IMR-90 (cell line): Measurements from ENCODE around the gene GPI. TPM values are rescaled to one million over a fixed set of nuclear protein-coding genes. Genes with fewer than 3 reads are reported as not detected.
A peak's percentile ranks its signal among the peaks of the same experiment; 100 is the strongest.

Experiments
- ATAC-seq: fragments of 200-7000 bp; cut with Tn5 transposase; 2 replicates; pipeline ENCODE4 v1.9.1; 2020; ENCODE audit warnings: low read depth, mild to moderate bottlenecking, moderate library complexity
- BruUV-seq: library from RNA; stranded (reverse); fragments of 400-500 nt; replicated peaks from 2 replicates; lab custom pipeline; 2021; lab: Mats Ljungman, UMichigan
- CTCF ChIA-PET: fragments of 300-600 bp; formaldehyde crosslinking; extraction: SDS; loops from one replicate; lab custom pipeline; 2021; ENCODE audit warnings: antibody characterized with exemption; lab: Yijun Ruan, JAX
- POLR2A ChIA-PET: fragments of 300-600 bp; sonication (Branson Sonifier 250); formaldehyde crosslinking; loops from one replicate; lab custom pipeline; 2022; ENCODE audit warnings: antibody characterized with exemption; ENCODE audit not compliant: unreplicated experiment; lab: Charles Lee
- DNase-seq: peaks from one replicate; pipeline ENCODE4 v3.0.0; 2013
- H2AFZ ChIP-seq: replicated peaks from 2 replicates; pipeline ENCODE3; 2013; ENCODE audit warnings: low read length, mild to moderate bottlenecking; ENCODE audit not compliant: poor library complexity
- H2AK5ac ChIP-seq: 2 replicates; pipeline ENCODE4 v1.6.1; 2013; ENCODE audit warnings: low read depth, low read length, inconsistent platforms
- H2AK9ac ChIP-seq: replicated peaks from 2 replicates; pipeline ENCODE3; 2013; ENCODE audit warnings: mild to moderate bottlenecking, low read depth, low read length, moderate library complexity; ENCODE audit not compliant: poor library complexity
- H2BK120ac ChIP-seq: 2 replicates; pipeline ENCODE4 v1.6.1; 2013; ENCODE audit warnings: low read depth, low read length, inconsistent platforms
- H2BK15ac ChIP-seq: 3 replicates; pipeline ENCODE4 v1.6.1; 2013; ENCODE audit warnings: low read depth, low read length, inconsistent platforms
- H2BK20ac ChIP-seq: 2 replicates; pipeline ENCODE4 v1.6.1; 2013; ENCODE audit warnings: low read depth, mild to moderate bottlenecking, inconsistent platforms, low read length, moderate library complexity
- H2BK5ac ChIP-seq: 2 replicates; pipeline ENCODE4 v1.6.1; 2013; ENCODE audit warnings: mild to moderate bottlenecking, low read depth, low read length, inconsistent platforms; ENCODE audit not compliant: poor library complexity, severe bottlenecking
- H3K14ac ChIP-seq: replicated peaks from 2 replicates; pipeline ENCODE4 v1.6.1; 2013; ENCODE audit warnings: low read depth, low read length, inconsistent platforms
- H3K18ac ChIP-seq: 2 replicates; pipeline ENCODE4 v1.6.1; 2013; ENCODE audit warnings: low read depth, low read length, control low read depth
- H3K23ac ChIP-seq: 2 replicates; pipeline ENCODE4 v1.6.1; 2013; ENCODE audit warnings: low read depth, low read length, inconsistent platforms
- H3K27ac ChIP-seq: 2 replicates; pipeline ENCODE4 v1.5.1; 2013; ENCODE audit warnings: mild to moderate bottlenecking, control low read depth, low read length; ENCODE audit not compliant: insufficient read depth
- H3K27me3 ChIP-seq: 2 replicates; pipeline ENCODE4 v1.6.1; 2013; ENCODE audit warnings: low read length; ENCODE audit not compliant: control insufficient read depth, insufficient read depth
- H3K36me3 ChIP-seq: 2 replicates; pipeline ENCODE4 v1.6.1; 2013; ENCODE audit warnings: low read length, mixed read lengths; ENCODE audit not compliant: control insufficient read depth, insufficient read depth
- H3K4ac ChIP-seq: 2 replicates; pipeline ENCODE4 v1.6.1; 2013; ENCODE audit warnings: low read depth, low read length, inconsistent platforms
- H3K4me1 ChIP-seq: 2 replicates; pipeline ENCODE4 v1.6.1; 2013; ENCODE audit warnings: low read length, mixed read lengths; ENCODE audit not compliant: control insufficient read depth, insufficient read depth
- H3K4me2 ChIP-seq: 2 replicates; pipeline ENCODE4 v1.6.1; 2013; ENCODE audit warnings: low read depth, mild to moderate bottlenecking, control low read depth, low read length, moderate library complexity
- H3K4me3 ChIP-seq: 2 replicates; pipeline ENCODE4 v1.5.1; 2013; ENCODE audit warnings: low read depth, mild to moderate bottlenecking, control low read depth, low read length, moderate library complexity; ENCODE audit not compliant: insufficient read depth
- H3K56ac ChIP-seq: 2 replicates; pipeline ENCODE4 v1.6.1; 2013; ENCODE audit warnings: low read length, inconsistent platforms; ENCODE audit not compliant: insufficient read depth; ENCODE audit errors: extremely low read depth
- H3K79me1 ChIP-seq, 2 experiments: 2 replicates each; pipeline ENCODE4 v1.6.1; 2013; ENCODE audit warnings: low read length in 2 of 2, inconsistent platforms in 1 of 2, low read depth in 1 of 2
- H3K9ac ChIP-seq: 2 replicates; pipeline ENCODE4 v1.6.1; 2013; ENCODE audit warnings: low read depth, low read length, control low read depth
- H3K9me1 ChIP-seq: 2 replicates; pipeline ENCODE4 v1.6.1; 2013; ENCODE audit warnings: low read length, inconsistent platforms; ENCODE audit not compliant: insufficient read depth
- H3K9me3 ChIP-seq: 2 replicates; pipeline ENCODE4 v1.6.1; 2013; ENCODE audit warnings: low read length; ENCODE audit not compliant: control insufficient read depth, insufficient read depth
- H4K20me1 ChIP-seq: 2 replicates; pipeline ENCODE4 v1.6.1; 2013; ENCODE audit warnings: low read length, inconsistent platforms; ENCODE audit not compliant: insufficient read depth
- H4K5ac ChIP-seq: 2 replicates; pipeline ENCODE4 v1.6.1; 2013; ENCODE audit warnings: mild to moderate bottlenecking, low read depth, low read length, control low read depth
- H4K8ac ChIP-seq, 2 experiments: 2 replicates each; pipeline ENCODE4 v1.6.1; 2013; ENCODE audit warnings: low read depth in 2 of 2, low read length in 2 of 2, control low read depth in 1 of 2, inconsistent platforms in 1 of 2
- H4K91ac ChIP-seq: 2 replicates; pipeline ENCODE4 v1.6.1; 2013; ENCODE audit warnings: low read depth, low read length, inconsistent platforms; ENCODE audit not compliant: insufficient read depth
- CEBPB ChIP-seq: IDR thresholded peaks from 2 replicates; pipeline ENCODE4 v1.6.1; 2012; ENCODE audit warnings: low read depth, low read length, improper control_type of control experiment
- CTCF ChIP-seq: conservative IDR thresholded peaks from 2 replicates; pipeline ENCODE4 v1.5.1; 2012; ENCODE audit warnings: mild to moderate bottlenecking, low read depth, low read length, improper control_type of control experiment
- NFE2L2 ChIP-seq: fragments of 150-350 bp; IDR thresholded peaks from 2 replicates; pipeline ENCODE4 v1.6.1; 2016; ENCODE audit warnings: low read depth, mild to moderate bottlenecking, low read length
- WGBS, 2 experiments: methylation state at CpG; one replicate each; pipeline versions ENCODE4 v1.1.5 to v1.1.7; 2013; ENCODE audit warnings: missing lambda C conversion rate in 2 of 2; ENCODE audit not compliant: insufficient read length in 1 of 2; ENCODE audit errors: extremely low coverage in 2 of 2; 5-methylcytosine and 5-hydroxymethylcytosine counted together
- dilution Hi-C: fragments of 300-500 bp; cut with HindIII; formaldehyde crosslinking; loops from one replicate; pipeline ENCODE4 v1.14.3; 2018; ENCODE audit warnings: low sequenced_read_pairs; ENCODE audit not compliant: unreplicated experiment
- in situ Hi-C: fragments of 300-500 bp; cut with MboI; formaldehyde crosslinking; loops from 3 replicates; pipeline ENCODE4 v1.14.3; 2019; ENCODE audit warnings: low sequenced_read_pairs, inconsistent platforms, mixed read lengths
- intact Hi-C: fragments of 100-400 bp; cut with micrococcal nuclease; formaldehyde crosslinking; loops from 2 replicates; pipeline ENCODE4 v1.10.0; 2022
- polyA plus RNA-seq, 3 experiments: library from polyadenylated mRNA; depleted of rRNA; stranded (reverse); fragments of >200 nt; gene quantifications; 2 replicates each; pipeline ENCODE4 v1.2.3, GENCODE V29; 2012; ENCODE audit warnings: low replicate concordance in 1 of 3
- total RNA-seq: library from RNA; depleted of rRNA; stranded (reverse); fragments of >200 nt; gene quantifications from 2 replicates; pipeline ENCODE4 v1.2.3, GENCODE V29; 2012
- TF ChIP-seq, protein P1 (sequence below): fragments of 150-350 bp; IDR thresholded peaks from 2 replicates; pipeline ENCODE4 v1.6.1; 2017; ENCODE audit warnings: mild to moderate bottlenecking, antibody characterized with exemption, low read length, low read depth

GPI gene
- total and polyA plus RNA-seq, 2 of the 4 experiments (the other 2 are of a cell fraction): 147 to 239 TPM

DNA sequence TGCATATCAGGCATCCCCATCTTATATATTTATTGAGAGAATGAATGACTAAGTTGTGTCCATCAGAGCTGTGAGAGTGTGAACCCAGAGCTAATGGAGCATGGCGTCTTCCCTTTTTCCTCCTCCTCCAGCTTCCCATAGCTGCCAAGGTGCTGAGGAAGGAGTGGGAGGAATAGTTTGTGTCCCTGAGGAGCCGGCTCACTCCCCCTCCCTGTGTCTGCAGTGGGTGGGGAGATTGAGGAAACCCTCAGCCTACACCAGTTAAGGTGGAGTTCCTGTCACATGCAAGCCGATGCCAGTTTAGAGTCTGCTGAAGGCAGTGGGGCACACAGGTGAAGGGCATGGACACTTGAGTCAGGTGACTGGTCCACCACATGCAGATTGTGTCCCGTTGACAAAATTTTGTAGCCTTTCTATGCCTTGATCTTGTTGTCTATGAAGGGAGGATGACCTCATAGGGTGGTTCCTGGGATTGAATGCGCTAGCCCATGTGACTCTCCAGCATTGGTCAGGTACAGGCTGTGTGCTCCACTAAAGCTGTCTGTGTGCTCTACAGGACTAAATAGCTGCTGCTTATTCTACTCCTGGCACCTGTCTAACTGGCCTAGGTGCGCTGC is 47.6 kb upstream of the GPI start:
- H4K5ac ChIP-seq: no peak overlapping the region
- no peak overlapping the region for H3K9ac ChIP-seq
- H2BK20ac ChIP-seq: peak overlapping the region; percentile 30; the same call in 1 of the 2 replicates
- H3K14ac ChIP-seq: peak overlapping the region; percentile 26; the same call in 1 of the 2 replicates
- intact Hi-C loops: loop anchor here (5.0 kb wide), 1 partner anchor 60 kb away; no protein-coding TSS in a partner anchor
- peaks cover 8% of the 10 kb centered on the region; the same call in 1 of the 2 replicates for H3K36me3 ChIP-seq
- CTCF ChIA-PET: interaction anchor here (0.6 kb wide), 1 partner anchor 1316 kb away, joined by 3 read pairs; no protein-coding TSS in a partner anchor
- ATAC-seq (no peak), DNase-seq (no peak)
- H4K20me1 ChIP-seq: peaks cover 43% of the 10 kb centered on the region
- BruUV-seq: no TSS peak
- H3K4me3 ChIP-seq: no peak overlapping the region
- H3K18ac ChIP-seq: no peak overlapping the region
- dilution Hi-C loops: no loop called here
- H3K4me1 ChIP-seq: peaks cover 30% of the 10 kb centered on the region
- no peak overlapping the region; the same call in 2 of the 3 replicates for H2BK15ac ChIP-seq
- H3K79me1 ChIP-seq: peaks cover 43 to 73% of the 10 kb centered on the region in 2 experiments
- no peaks in the 10 kb centered on the region for H3K9me3 ChIP-seq
- WGBS, 2 experiments: 100% methylated on average over 2 of the region's 6 CpGs; no CpG with 5 or more reads in 1 of the 2 experiments
- H2AFZ ChIP-seq: no peak overlapping the region
- H3K4me2 ChIP-seq: no peak overlapping the region
- in situ Hi-C loops: no loop called here
- H2BK5ac ChIP-seq: no peak overlapping the region
- H3K23ac ChIP-seq: peak overlapping the region; percentile 80; the same call in 1 of the 2 replicates
- H2AK9ac ChIP-seq: peak overlapping the region; percentile 25
- no peaks in the 10 kb centered on the region for H3K27me3 ChIP-seq
- peak overlapping the region; percentile 41; the same call in 1 of the 2 replicates for H3K4ac ChIP-seq
- peaks cover 38% of the 10 kb centered on the region for H3K9me1 ChIP-seq
- H4K91ac ChIP-seq: no peak overlapping the region; the same call in 1 of the 2 replicates
- H4K8ac ChIP-seq: no peak overlapping the region; a peak in 1 of 4 replicates
- no peak overlapping the region for H3K27ac ChIP-seq
- peak overlapping the region; percentile 78 for H2AK5ac ChIP-seq
- peak overlapping the region; percentile 74; the same call in 1 of the 2 replicates for H2BK120ac ChIP-seq
- POLR2A ChIA-PET: no interaction called here
- TF ChIP-seq CTCF (no peak), CEBPB (no peak), NFE2L2 (no peak)
- TF ChIP-seq, protein P1, sequence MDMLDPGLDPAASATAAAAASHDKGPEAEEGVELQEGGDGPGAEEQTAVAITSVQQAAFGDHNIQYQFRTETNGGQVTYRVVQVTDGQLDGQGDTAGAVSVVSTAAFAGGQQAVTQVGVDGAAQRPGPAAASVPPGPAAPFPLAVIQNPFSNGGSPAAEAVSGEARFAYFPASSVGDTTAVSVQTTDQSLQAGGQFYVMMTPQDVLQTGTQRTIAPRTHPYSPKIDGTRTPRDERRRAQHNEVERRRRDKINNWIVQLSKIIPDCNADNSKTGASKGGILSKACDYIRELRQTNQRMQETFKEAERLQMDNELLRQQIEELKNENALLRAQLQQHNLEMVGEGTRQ: peak; percentile 44; the same call in 1 of the 2 replicates
- H3K56ac ChIP-seq: no peak overlapping the region
